HG03469 (cell line): ENCODE results near the gene KRTAP10-11.
"Not testable (repeated sequence)": the region's sequence is repeated elsewhere in the genome, so short reads cannot be mapped to it uniquely, and the experiment has no call there.

Experiments
- ATAC-seq: cut with Tn5 transposase; IDR thresholded peaks from one replicate; pipeline ENCODE4 v1.9.1; 2021; ENCODE audit warnings: mild to moderate bottlenecking, moderate library complexity, moderate number of reproducible peaks; ENCODE audit not compliant: unreplicated experiment

Gene KRTAP10-11

GRCh38 chr21:44614161-44614631 is 32.0 kb upstream of the KRTAP10-11 start:
- ATAC-seq: no peak

DNA sequence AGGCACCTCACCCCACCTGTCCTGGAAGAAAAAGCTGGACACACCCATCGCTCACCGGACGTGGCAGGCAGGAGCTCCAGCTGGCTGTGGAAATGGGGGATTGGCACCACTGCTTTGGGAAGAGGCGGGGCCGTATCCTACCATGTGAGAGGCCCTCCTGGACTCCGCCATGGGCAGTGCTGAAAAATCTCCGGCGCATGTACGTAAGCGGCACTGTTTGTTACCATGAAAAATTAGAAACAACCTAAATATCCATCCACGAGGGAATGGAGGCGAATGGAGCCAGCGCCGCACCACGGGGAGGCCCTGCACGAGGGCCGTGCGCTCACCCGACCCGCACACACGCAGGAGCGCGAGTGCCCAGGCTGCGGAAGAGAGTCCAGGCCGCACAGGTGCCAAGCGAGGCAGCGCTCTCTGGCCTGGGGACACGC is 31.2 kb upstream of the KRTAP10-11 start:
- ATAC-seq: no peak

- ATAC-seq: no peak
Measured at GRCh38 chr21:44615466-44615865, 30.7 kb upstream of the KRTAP10-11 start.

DNA sequence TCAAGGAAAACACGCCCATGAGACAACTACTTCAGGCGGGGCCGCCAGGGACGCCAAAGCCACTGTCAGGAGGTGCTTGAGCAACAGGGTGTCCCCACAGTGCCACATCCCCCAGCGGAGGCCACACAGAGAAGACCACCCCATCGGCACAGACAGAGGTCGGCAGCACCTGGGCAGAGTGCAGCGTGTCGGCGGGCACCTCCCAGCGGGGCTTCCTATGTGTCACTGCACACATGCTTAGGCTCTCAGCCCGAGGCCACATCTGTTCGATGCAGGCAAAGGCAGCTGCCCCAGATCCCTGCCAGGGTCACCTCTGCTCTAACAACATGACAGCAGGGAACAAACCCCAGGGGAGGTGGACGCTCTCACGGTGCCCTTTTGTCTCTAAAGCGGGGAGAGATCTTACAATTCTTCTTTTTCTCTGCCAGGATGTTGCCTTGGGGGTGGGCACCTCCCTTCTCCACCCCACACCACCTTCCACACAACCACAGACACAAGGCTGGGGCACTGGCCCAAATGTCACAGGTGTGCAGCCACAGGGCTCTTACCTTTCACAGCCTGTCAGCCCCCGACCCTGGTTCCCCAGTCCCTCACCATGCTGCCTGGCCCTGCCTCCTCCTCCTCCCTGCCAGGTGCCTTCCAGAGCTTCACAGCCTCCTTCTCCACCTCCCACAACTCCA is 30.2 kb upstream of the KRTAP10-11 start:
- no peak for ATAC-seq

GRCh38 chr21:44616591-44616926 is 29.7 kb upstream of the KRTAP10-11 start:
- no peak for ATAC-seq

DNA sequence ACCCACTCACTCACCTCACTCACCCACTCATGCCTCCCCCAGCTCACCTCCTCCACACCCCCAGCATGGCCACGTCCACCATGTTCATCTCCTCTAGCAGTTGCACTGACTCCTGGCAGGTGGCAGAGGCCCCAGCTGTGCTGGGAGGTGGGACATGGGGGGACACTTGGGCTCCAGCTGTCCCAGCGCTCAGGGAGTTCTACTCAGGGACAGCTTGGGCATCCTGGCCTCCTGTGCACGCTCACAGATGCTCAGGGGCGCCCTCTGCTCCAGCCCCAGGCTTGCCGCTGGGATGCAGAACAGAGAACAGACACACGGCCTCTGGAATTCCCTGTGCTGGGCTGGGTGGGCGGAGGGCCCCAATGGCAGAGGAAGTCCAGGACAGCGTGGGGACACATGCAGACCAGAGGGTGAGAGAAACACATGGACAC is 29.1 kb upstream of the KRTAP10-11 start:
- ATAC-seq: no peak

GRCh38 chr21:44618504-44618903 is 27.7 kb upstream of the KRTAP10-11 start:
- no peak for ATAC-seq

DNA sequence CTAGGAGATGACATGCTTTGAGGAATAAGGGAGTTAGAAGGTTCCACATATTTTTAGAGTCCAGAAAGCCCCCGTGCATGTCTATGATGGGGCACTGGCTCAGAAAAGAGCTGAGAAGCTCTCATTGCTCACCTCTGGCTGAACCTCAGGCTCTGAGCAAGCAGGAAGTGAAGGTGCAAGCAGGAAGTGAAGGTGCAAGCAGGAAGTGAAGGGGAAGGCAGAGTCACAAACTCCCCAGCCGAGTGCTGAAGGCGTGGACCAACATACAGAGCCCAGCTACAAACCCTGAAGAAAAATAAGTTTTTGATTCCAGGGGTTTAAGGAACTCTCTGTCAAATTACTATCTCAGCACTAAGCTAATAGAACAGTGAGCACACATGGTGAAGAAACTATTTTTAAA is 27.3 kb upstream of the KRTAP10-11 start:
- no peak for ATAC-seq

DNA sequence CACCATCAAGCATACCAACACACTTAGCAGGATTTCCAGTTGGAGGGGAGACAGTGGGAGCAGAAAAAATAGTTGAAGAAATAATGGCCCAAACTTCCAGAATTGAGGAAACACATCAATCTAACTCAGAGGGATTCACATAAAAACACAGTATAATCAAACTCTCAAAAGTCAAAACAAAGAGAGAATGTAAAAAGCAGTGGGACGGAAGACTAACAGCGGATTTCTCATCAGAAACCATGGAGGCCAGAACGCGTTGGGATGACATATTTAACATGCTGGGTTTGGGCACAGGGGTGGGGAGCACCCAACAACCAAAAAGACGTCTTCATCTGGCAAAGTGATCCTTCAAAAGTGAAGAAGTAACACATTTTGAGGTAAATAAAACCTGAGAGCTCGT is 26.3 kb upstream of the KRTAP10-11 start:
- ATAC-seq: no peak

GRCh38 chr21:44623575-44623974 is 22.6 kb upstream of the KRTAP10-11 start:
- no peak for ATAC-seq

GRCh38 chr21:44625756-44626155 is 20.5 kb upstream of the KRTAP10-11 start:
- ATAC-seq: no peak

GRCh38 chr21:44626262-44626661 is 20.0 kb upstream of the KRTAP10-11 start:
- ATAC-seq: no peak

GRCh38 chr21:44626673-44627143 is 19.5 kb upstream of the KRTAP10-11 start, which contains the start of gene KRTAP10-9:
KRTAP10-9 (plus strand) TSS chr21:44627093; CDS start chr21:44627172, 79 bp downstream.
- ATAC-seq: no peak

DNA sequence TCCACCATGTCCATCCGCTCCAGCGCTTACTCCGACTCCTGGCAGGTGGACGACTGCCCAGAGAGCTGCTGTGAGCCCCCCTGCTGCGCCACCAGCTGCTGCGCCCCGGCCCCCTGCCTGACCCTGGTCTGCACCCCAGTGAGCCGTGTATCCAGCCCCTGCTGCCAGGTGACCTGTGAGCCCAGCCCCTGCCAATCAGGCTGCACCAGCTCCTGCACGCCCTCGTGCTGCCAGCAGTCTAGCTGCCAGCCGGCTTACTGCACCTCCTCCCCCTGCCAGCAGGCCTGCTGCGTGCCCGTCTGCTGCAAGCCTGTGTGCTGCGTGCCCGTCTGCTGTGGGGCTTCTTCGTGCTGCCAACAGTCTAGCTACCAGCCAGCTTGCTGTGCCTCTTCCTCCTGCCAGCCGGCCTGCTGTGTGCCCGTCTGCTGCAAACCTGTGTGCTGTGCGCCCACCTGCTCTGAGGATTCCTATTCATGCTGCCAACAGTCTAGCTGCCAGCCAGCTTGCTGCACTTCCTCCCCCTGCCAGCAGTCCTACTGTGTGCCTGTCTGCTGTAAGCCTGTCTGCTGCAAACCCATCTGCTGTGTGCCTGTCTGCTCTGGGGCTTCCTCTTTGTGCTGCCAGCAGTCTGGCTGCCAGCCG is 18.9 kb upstream of the KRTAP10-11 start:
- not testable (repeated sequence) for ATAC-seq

- ATAC-seq: not testable (repeated sequence)
Measured at GRCh38 chr21:44627831-44628233, 18.4 kb upstream of the KRTAP10-11 start.

GRCh38 chr21:44628707-44629391 is 17.4 kb upstream of the KRTAP10-11 start:
- ATAC-seq: no peak

DNA sequence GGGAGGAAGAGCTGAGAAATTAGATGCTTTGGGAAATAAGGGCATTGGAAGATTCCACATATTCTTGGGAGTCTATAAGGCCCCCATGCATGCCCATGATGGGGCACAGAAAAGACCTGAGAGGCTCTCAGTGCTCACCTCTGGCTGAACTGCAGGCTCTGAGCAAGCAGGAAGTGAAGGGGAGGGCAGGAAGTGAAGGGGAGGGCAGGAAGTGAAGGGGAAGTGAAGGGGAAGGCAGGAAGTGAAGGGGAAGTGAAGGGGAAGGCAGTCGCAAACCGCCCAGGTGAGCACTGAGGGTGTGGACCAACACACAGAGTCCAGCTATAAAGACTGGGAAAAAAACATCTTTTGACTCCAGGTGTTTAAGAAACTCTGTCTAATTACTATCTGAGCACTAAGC is 15.8 kb upstream of the KRTAP10-11 start:
- no peak for ATAC-seq

GRCh38 chr21:44632067-44632466 is 14.1 kb upstream of the KRTAP10-11 start:
- no peak for ATAC-seq

DNA sequence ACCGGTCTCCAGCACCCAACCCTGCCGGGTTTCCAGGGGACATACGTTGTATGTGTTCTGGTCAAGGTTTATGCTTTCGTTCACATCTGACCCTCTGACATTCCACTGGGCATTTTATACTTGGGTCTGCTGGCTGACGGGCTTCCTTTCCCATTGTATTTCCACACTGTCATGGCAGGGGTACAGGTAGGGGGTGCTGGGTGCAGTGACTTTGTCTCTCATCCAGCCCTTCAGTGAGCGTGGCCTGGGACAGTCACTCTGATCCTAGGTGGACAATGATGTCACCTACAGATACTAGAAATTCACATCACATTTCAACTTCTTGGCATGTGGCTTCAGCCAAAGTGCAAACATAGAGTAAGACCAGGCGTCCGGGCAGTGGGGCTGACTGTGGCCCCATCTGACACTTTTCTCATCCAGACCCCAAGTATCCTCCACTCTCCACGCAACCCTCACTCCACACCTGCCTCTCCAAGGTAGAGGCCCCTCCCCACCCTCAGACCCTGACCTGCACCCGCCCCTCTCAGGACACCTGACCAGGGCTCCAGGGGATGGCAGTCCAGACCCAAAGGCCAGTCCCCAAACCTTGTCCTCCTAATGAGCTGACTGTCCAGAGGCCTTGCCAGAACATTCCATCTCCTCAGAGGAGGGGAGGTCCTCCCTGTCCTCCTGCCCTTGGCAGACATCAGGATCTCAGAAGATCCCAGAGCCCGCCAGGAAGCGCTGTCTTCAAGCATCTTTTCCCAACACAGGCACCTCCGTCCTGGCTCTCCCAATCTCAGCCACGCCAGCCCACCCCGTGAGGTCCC is 9.8 kb upstream of the KRTAP10-11 start:
- no peak for ATAC-seq

DNA sequence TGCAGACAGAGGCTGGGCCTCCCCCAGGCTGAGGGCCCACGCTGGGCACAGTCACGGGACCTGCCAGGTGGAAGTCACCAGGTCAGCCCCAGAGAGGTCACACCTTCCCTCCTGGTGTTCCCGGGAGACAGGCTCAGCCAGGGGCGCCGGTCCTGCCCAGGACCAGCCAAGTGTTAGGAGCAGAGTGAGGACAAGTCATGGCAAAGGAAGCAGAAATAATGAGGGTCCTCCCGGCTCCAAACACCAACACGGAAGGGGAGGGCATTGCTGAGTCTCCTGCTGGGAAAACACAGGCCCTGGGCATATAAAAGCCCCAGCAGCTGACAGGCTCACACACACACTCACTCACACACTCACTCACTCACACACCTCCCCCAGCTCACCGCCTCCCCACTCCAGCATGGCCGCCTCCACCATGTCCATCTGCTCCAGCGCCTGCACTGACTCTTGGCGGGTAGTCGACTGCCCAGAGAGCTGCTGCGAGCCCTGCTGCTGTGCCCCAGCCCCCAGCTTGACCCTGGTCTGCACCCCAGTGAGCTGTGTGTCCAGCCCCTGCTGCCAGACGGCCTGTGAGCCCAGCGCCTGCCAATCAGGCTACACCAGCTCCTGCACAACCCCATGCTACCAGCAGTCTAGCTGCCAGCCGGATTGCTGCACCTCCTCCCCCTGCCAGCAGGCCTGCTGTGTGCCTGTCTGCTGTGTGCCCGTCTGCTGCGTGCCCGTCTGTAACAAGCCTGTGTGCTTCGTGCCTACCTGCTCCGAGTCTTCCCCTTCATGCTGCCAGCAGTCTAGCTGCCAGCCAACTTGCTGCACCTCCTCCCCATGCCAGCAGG is 9.0 kb upstream of the KRTAP10-11 start, which contains the start of gene KRTAP10-10:
Gene KRTAP10-10, plus strand, starts transcription at position 339 of the 833 bp plus-strand sequence. Its CDS starts 62 bp downstream, at position 401.
- no peak for ATAC-seq
